ENCODE data around the gene SLC29A4. TPM values are rescaled to one million over a fixed set of nuclear protein-coding genes. Genes with fewer than 3 reads are reported as not detected.
A peak's percentile ranks its signal among the peaks of the same experiment; 100 is the strongest.

Gene SLC29A4
- total and polyA plus RNA-seq, 2 of the 13 experiments (the other 11 are each of a cell fraction or from before 2014, with no cell fraction given): 29.7 to 31.7 TPM

DNA sequence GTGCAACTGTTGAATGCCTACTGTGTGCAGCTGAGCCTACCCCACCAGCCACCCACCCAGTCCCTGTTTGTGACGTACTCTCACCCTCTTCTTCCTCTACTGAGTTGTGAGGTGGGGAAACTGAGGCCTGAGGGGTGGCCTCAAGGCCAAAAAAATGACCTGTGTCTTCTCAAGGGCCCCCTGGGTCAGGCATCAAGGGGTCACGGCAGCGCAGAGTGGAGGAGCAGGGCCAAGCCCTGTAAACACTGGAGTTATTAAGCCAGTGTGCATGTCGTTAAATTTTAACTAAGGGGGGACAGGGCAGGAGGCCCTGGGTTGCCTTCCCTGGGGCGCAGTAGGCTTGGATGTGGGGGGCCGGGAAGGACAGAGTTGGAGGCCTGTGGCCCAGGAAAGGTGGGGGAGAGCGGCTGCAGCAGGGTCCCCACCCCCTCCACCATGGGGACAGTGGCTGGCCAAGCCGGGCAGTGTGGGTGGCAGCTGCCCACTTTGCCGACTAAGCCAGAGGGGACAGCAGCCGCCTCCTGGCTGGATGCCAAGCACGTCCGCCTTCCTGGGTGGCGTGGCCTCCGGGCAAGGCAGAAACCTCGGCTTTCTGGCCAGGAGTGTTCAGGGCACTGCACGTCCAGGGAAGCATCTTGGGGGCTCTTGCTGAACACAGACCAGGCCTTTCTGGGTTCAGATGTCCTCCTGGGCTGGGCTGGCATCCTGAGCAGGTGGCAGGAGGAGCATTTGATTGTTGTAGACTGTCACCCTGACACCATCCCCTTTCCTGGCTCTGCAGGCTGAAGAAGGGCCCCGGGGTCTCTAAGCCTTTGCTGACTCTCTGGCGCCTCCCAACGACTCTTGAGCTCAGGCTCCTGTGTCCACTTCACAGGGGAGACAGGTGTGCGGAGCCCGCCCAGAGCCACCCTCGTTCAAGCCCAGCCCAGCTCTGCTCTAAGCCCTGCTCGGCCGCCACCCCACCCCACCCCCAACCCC lies 1.9 kb downstream of the SLC29A4 start (continued):
- TF ChIP-seq YEATS2 (CRISPR knock-in tag; IDR thresholded peaks at IDR 0.05; ENCODE audit: borderline replicate concordance): 0 out of 2 replicates have a peak, but pooled peaks have one; percentile 31
- no peak for TF ChIP-seq KAT7 (CRISPR knock-in tag; IDR thresholded peaks at IDR 0.05; ENCODE audit: borderline replicate concordance)
- TF ChIP-seq, protein P1, sequence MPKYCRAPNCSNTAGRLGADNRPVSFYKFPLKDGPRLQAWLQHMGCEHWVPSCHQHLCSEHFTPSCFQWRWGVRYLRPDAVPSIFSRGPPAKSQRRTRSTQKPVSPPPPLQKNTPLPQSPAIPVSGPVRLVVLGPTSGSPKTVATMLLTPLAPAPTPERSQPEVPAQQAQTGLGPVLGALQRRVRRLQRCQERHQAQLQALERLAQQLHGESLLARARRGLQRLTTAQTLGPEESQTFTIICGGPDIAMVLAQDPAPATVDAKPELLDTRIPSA (CRISPR knock-in tag; IDR thresholded peaks at IDR 0.05; ENCODE audit: borderline replicate concordance): no peak
- TF ChIP-seq, protein P2, sequence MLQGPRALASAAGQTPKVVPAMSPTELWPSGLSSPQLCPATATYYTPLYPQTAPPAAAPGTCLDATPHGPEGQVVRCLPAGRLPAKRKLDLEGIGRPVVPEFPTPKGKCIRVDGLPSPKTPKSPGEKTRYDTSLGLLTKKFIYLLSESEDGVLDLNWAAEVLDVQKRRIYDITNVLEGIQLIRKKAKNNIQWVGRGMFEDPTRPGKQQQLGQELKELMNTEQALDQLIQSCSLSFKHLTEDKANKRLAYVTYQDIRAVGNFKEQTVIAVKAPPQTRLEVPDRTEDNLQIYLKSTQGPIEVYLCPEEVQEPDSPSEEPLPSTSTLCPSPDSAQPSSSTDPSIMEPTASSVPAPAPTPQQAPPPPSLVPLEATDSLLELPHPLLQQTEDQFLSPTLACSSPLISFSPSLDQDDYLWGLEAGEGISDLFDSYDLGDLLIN (CRISPR knock-in tag; IDR thresholded peaks at IDR 0.05; ENCODE audit: borderline replicate concordance): no peak
- TF ChIP-seq MAZ (IDR thresholded peaks at IDR 0.05; ENCODE audit: borderline replicate concordance, low read depth, low read length): peak; percentile 40; the same call in 1 of the 2 replicates
- TF ChIP-seq MAZ (CRISPR knock-in tag; IDR thresholded peaks at IDR 0.05; ENCODE audit: low read depth): peak; percentile 70

DNA sequence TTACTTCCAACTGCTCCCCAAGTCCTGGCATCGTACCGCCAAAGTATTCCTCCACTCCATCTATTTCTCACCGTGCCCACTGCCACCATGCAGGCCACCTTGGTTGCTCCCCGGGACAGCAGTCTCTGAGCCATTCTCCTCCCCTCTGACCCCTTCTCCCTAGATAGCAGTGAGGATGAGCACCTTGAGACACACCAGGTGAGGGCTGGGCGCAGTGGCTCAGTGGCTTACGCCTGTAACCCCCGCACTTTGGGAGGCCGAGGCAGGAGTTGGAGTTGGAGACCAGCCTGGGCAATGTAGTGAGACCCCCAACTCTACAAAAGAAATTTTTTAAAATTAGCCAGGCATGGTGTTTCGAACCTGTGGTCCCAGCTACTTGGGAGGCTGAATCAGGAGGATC lies 4.2 kb downstream of the SLC29A4 start:
- Histone ChIP-seq H3K4me3 (replicated peaks in 1 of 3; ENCODE audit: insufficient read depth in 1 of 3, low read depth in 2 of 3, low read length in 3 of 3) (no peak overlapping the region), H3K36me3 (replicated peaks in 1 of 2; ENCODE audit: control insufficient read depth in 1 of 2, insufficient read depth in 2 of 2, low read length in 2 of 2) (peaks cover 3 to 4% of the 10 kb centered on the region in 2 experiments; a peak in 3 of 5 replicates), H3K4me2 (ENCODE audit: low read depth, low read length) (no peak overlapping the region), H3K9me3 (ENCODE audit: low read length) (no peaks in the 10 kb centered on the region), H3K4me1 (ENCODE audit: insufficient read depth, low read length) (peaks cover 17% of the 10 kb centered on the region), H2AFZ (ENCODE audit: low read length) (no peak overlapping the region), H3K79me2 (ENCODE audit: insufficient read depth, low read length) (no peaks in the 10 kb centered on the region), H4K20me1 (ENCODE audit: insufficient read depth, low read length) (no peaks in the 10 kb centered on the region), H3K27me3 (ENCODE audit: control insufficient read depth in 1 of 2, insufficient read depth in 2 of 2, low read length in 2 of 2) (no peaks in the 10 kb centered on the region; a peak in 1 of 5 replicates), H3K27ac (ENCODE audit: extremely low read length, insufficient read depth, low read length) (no peak overlapping the region), H3K9ac (ENCODE audit: insufficient read depth, low read depth, low read length) (no peak overlapping the region)
- ChIA-PET CTCF (ENCODE audit: low intra/inter-chr PET ratio, low total read pairs) (no interaction called here), POLR2A (interaction anchor here (0.9 kb wide), 1 partner anchor 46 kb away, joined by 4 read pairs; no protein-coding TSS in a partner anchor)
- TF ChIP-seq NBN (conservative IDR thresholded peaks at IDR 0.05): no peak
- TF ChIP-seq, protein P3, sequence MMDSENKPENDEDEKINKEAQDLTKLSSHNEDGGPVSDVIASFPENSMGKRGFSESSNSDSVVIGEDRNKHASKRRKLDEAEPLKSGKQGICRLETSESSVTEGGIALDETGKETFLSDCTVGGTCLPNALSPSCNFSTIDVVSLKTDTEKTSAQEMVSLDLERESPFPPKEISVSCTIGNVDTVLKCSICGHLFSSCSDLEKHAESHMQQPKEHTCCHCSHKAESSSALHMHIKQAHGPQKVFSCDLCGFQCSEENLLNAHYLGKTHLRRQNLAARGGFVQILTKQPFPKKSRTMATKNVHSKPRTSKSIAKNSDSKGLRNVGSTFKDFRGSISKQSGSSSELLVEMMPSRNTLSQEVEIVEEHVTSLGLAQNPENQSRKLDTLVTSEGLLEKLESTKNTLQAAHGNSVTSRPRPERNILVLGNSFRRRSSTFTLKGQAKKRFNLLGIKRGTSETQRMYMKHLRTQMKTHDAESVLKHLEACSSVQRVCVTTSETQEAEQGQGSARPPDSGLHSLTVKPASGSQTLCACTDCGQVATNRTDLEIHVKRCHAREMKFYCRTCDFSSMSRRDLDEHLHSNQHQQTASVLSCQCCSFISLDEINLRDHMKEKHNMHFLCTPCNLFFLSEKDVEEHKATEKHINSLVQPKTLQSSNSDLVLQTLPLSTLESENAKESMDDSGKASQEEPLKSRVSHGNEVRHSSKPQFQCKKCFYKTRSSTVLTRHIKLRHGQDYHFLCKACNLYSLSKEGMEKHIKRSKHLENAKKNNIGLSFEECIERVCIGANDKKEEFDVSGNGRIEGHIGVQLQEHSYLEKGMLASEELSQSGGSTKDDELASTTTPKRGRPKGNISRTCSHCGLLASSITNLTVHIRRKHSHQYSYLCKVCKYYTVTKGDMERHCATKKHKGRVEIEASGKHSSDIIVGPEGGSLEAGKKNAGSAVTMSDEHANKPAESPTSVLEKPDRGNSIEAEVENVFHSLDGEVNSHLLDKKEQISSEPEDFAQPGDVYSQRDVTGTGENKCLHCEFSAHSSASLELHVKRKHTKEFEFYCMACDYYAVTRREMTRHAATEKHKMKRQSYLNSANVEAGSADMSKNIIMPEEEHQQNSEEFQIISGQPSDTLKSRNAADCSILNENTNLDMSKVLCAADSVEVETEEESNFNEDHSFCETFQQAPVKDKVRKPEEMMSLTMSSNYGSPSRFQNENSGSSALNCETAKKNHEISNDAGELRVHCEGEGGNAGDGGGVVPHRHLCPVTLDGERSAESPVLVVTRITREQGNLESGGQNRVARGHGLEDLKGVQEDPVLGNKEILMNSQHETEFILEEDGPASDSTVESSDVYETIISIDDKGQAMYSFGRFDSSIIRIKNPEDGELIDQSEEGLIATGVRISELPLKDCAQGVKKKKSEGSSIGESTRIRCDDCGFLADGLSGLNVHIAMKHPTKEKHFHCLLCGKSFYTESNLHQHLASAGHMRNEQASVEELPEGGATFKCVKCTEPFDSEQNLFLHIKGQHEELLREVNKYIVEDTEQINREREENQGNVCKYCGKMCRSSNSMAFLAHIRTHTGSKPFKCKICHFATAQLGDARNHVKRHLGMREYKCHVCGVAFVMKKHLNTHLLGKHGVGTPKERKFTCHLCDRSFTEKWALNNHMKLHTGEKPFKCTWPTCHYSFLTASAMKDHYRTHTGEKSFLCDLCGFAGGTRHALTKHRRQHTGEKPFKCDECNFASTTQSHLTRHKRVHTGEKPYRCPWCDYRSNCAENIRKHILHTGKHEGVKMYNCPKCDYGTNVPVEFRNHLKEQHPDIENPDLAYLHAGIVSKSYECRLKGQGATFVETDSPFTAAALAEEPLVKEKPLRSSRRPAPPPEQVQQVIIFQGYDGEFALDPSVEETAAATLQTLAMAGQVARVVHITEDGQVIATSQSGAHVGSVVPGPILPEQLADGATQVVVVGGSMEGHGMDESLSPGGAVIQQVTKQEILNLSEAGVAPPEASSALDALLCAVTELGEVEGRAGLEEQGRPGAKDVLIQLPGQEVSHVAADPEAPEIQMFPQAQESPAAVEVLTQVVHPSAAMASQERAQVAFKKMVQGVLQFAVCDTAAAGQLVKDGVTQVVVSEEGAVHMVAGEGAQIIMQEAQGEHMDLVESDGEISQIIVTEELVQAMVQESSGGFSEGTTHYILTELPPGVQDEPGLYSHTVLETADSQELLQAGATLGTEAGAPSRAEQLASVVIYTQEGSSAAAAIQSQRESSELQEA (CRISPR knock-in tag; IDR thresholded peaks at IDR 0.05; ENCODE audit: not compliant biosample characterization): no peak
- TF ChIP-seq ZNF260 (CRISPR knock-in tag; IDR thresholded peaks at IDR 0.05; ENCODE audit: borderline replicate concordance, low read depth): no peak
- intact Hi-C loops (cut with micrococcal nuclease; ENCODE audit: unreplicated experiment): no loop called here
- WGBS (ENCODE audit: low lambda C conversion rate): 96% methylated on average over 9 of the region's 9 CpGs
- no peak for FAIRE-seq
- in situ Hi-C loops (cut with HindIII; ENCODE audit: extremely low pct_ligation_motif_present, low pct_unique_long_range_greater_than_20kb): no loop called here
- DNase-seq (ENCODE audit: low spot score): no peak
- BruUV-seq (replicated peaks): no TSS peak
- no peak for ATAC-seq
